GM03348 (cell line): ENCODE data around the gene AGFG2.
A peak's percentile ranks its signal among the peaks of the same experiment; 100 is the strongest.
"Not testable (repeated sequence)": the region's sequence is repeated elsewhere in the genome, so short reads cannot be mapped to it uniquely, and the experiment has no call there.

Experiments
- DNase-seq: peaks from one replicate; pipeline ENCODE4 v3.0.0; 2012; ENCODE audit warnings: low spot score

AGFG2 gene

GRCh38 chr7:100538654-100539435 is at the start of gene AGFG2:
Gene AGFG2 (plus strand): TSS chr7:100539203. CDS start chr7:100539347, 144 bp downstream.
- peak; percentile 99 for DNase-seq

GRCh38 chr7:100489824-100490223 is 49.2 kb upstream of the AGFG2 start:
- DNase-seq, result peak; percentile 81

- no peak for DNase-seq
Measured at GRCh38 chr7:100490483-100491191, 48.4 kb upstream of the AGFG2 start.

- no peak for DNase-seq
Measured at GRCh38 chr7:100491192-100491578, 47.8 kb upstream of the AGFG2 start.

- no peak for DNase-seq
Measured at GRCh38 chr7:100492738-100493475, 46.1 kb upstream of the AGFG2 start.

- DNase-seq, result no peak
Measured at GRCh38 chr7:100493476-100494264, 45.3 kb upstream of the AGFG2 start.

- DNase-seq, result no peak
Measured at GRCh38 chr7:100496509-100496908, 42.5 kb upstream of the AGFG2 start.

GRCh38 chr7:100500743-100501142 is 38.3 kb upstream of the AGFG2 start:
- not testable (repeated sequence) for DNase-seq

GRCh38 chr7:100504031-100504430 is 35.0 kb upstream of the AGFG2 start:
- not testable (repeated sequence) for DNase-seq

GRCh38 chr7:100504887-100505611 is 34.0 kb upstream of the AGFG2 start:
- no peak for DNase-seq

GRCh38 chr7:100506356-100506923 is 32.6 kb upstream of the AGFG2 start:
- no peak for DNase-seq

GRCh38 chr7:100509231-100509630 is 29.8 kb upstream of the AGFG2 start:
- DNase-seq, result no peak

GRCh38 chr7:100510437-100511239 is 28.4 kb upstream of the AGFG2 start:
- DNase-seq, result no peak

- DNase-seq, result no peak
Measured at GRCh38 chr7:100513212-100513810, 25.7 kb upstream of the AGFG2 start.

GRCh38 chr7:100515072-100515532 is 23.9 kb upstream of the AGFG2 start:
- peak; percentile 71 for DNase-seq

GRCh38 chr7:100516135-100516812 is 22.7 kb upstream of the AGFG2 start:
- peak; percentile 87 for DNase-seq

- no peak for DNase-seq
Measured at GRCh38 chr7:100517305-100517704, 21.7 kb upstream of the AGFG2 start.

GRCh38 chr7:100519580-100519979 is 19.4 kb upstream of the AGFG2 start:
- DNase-seq, result no peak

- DNase-seq, result no peak
Measured at GRCh38 chr7:100520138-100520537, 18.9 kb upstream of the AGFG2 start.
